ENCODE data around the gene TOMT. TPM values are rescaled to one million over a fixed set of nuclear protein-coding genes. Genes with fewer than 3 reads are reported as not detected.

The TOMT gene
- total and polyA plus RNA-seq, 2 donors (not counting 3 experiments of a cell fraction or from before 2014, with no cell fraction given) = not detected

- H3K9me1 ChIP-seq (replicated peaks; ENCODE audit: control insufficient read depth, extremely low read depth, insufficient read depth, low read length) = no peaks in the 10 kb centered on the region
- no peak overlapping the region for H2AFZ ChIP-seq (ENCODE audit: low read depth, low read length)
- CTCF ChIA-PET = interaction anchor here (1.0 to 6.9 kb wide), 7 partner anchors 9 to 44 kb away, joined by 3 to 46 read pairs (median 4); no protein-coding TSS in a partner anchor
- H3K27ac ChIP-seq (ENCODE audit: insufficient read depth, low read depth, low read length) = peak overlapping the region; percentile 50
- dilution Hi-C loops (cut with MboI; ENCODE audit: extremely low pct_ligation_motif_present, low sequenced_read_pairs) (no loop called here), intact Hi-C loops (cut with micrococcal nuclease) (no loop called here)
- H3K9ac ChIP-seq (replicated peaks; ENCODE audit: extremely low read depth, insufficient read depth, low read length) = peak overlapping the region; percentile 59
- H3K9me3 ChIP-seq (replicated peaks; ENCODE audit: control insufficient read depth, insufficient read depth, low read length) = no peaks in the 10 kb centered on the region
- H4K20me1 ChIP-seq (replicated peaks; ENCODE audit: control insufficient read depth, extremely low read depth, insufficient read depth, low read length) = no peaks in the 10 kb centered on the region
- peak overlapping the region in 1 of 3 experiments; percentile 1 for H3K4me3 ChIP-seq (replicated peaks in 1 of 3; ENCODE audit: insufficient read depth in 1 of 3, low read depth in 1 of 3, low read length in 3 of 3)
- peak overlapping the region; percentile 73 for H3K4me2 ChIP-seq (ENCODE audit: insufficient read depth, low read length)
- no peaks in the 10 kb centered on the region for H3K36me3 ChIP-seq (ENCODE audit: control insufficient read depth in 2 of 2, extremely low read depth in 1 of 2, insufficient read depth in 2 of 2, low read length in 2 of 2)
- DNase-seq (ENCODE audit: low read depth, low spot score) (peak; percentile 81), FAIRE-seq (peak; percentile 96)
- H3K27me3 ChIP-seq (ENCODE audit: control insufficient read depth in 2 of 2, insufficient read depth in 2 of 2, low read length in 2 of 2) = no peaks in the 10 kb centered on the region
- POLR2A ChIA-PET = interaction anchor here (1.6 kb wide), 1 partner anchor 30 kb away, joined by 7 read pairs; no protein-coding TSS in a partner anchor
- peaks cover 77% of the 10 kb centered on the region for H3K79me2 ChIP-seq (ENCODE audit: control insufficient read depth, insufficient read depth, low read length)
- H3K4me1 ChIP-seq (ENCODE audit: control insufficient read depth, extremely low read depth, insufficient read depth, low read length) = peaks cover 64% of the 10 kb centered on the region
- BruUV-seq (replicated peaks) = no TSS peak
- TF ChIP-seq POLR2AphosphoS5 (IDR thresholded peaks at IDR 0.05; ENCODE audit: insufficient read depth, low read depth, low read length) (peak; percentile 72), JUN (IDR thresholded peaks at IDR 0.05; ENCODE audit: borderline replicate concordance, insufficient read depth, insufficient read length, low read depth) (peak; percentile 12), MAX (IDR thresholded peaks at IDR 0.05; ENCODE audit: insufficient read depth, insufficient read length) (no peak), CTCF (IDR thresholded peaks at IDR 0.05; ENCODE audit: extremely low read depth in 1 of 2, insufficient read depth in 1 of 2, low read depth in 1 of 2, low read length in 2 of 2) (no peak), MYC (IDR thresholded peaks at IDR 0.05; ENCODE audit: low read depth, low read length) (no peak), POLR2A (IDR thresholded peaks at IDR 0.05; ENCODE audit: low read depth, low read length) (peak; percentile 64), GATA2 (IDR thresholded peaks at IDR 0.05; ENCODE audit: insufficient read depth, insufficient read length, low read depth, low read length) (no peak), EZH2 (IDR thresholded peaks at IDR 0.05; ENCODE audit: borderline replicate concordance, low read depth, low read length, severe bottlenecking) (no peak), FOS (IDR thresholded peaks at IDR 0.05; ENCODE audit: borderline replicate concordance, insufficient read depth, low read length) (peak; percentile 75)
These were observed 35.9 kb upstream of the TOMT start for GRCh38 chr11:72069787-72070251.

All from endothelial cell of umbilical vein (primary cell).